HepG2 (cell line): ENCODE data around the gene SIRPB1.
"Not testable (repeated sequence)": the region's sequence is repeated elsewhere in the genome, so short reads cannot be mapped to it uniquely, and the experiment has no call there.

Experiments
- AKAP8 ChIP-seq: sonication (generic); formaldehyde crosslinking; IDR thresholded peaks from 2 replicates; pipeline ENCODE4 v1.5.1; 2020; ENCODE audit warnings: mild to moderate bottlenecking, missing genetic modification reagents
- CBX5 ChIP-seq: sonication (generic); formaldehyde crosslinking; IDR thresholded peaks from 2 replicates; pipeline ENCODE4 v1.4.0; 2020; ENCODE audit warnings: missing genetic modification reagents, borderline replicate concordance
- ZNF24 ChIP-seq: fragments of 450-650 bp; IDR thresholded peaks from 2 replicates; pipeline ENCODE4 v1.6.1; 2017; ENCODE audit warnings: antibody characterized with exemption, mild to moderate bottlenecking

DNA sequence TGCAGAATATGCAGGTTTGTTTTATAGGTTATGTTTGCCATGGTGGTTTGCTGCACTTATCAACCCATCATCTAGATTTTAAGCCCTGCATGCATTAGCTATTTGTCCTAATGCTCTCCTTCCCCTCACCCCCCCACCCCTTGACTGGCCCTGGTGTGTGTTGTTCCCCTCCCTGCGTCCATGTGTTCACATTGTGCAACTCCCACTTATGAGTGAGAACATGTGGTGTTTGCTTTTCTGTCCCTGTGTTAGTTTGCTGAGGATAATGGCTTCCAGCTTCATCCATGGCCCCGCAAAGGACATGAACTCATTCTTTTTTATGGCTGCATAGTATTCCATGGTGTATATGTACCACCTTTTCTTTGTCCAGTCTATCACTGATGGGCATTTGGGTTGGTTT lies 18.8 kb upstream of the SIRPB1 start:
- TF ChIP-seq ZNF24; CBX5 (CRISPR knock-in tag); AKAP8 (CRISPR knock-in tag): not testable (repeated sequence)
